Measurements from ENCODE around the gene TEFM. TPM values are rescaled to one million over a fixed set of nuclear protein-coding genes. Genes with fewer than 3 reads are reported as not detected.

The TEFM gene
- total and polyA plus RNA-seq, 2 donors, result 16.6 to 18.7 TPM

DNA sequence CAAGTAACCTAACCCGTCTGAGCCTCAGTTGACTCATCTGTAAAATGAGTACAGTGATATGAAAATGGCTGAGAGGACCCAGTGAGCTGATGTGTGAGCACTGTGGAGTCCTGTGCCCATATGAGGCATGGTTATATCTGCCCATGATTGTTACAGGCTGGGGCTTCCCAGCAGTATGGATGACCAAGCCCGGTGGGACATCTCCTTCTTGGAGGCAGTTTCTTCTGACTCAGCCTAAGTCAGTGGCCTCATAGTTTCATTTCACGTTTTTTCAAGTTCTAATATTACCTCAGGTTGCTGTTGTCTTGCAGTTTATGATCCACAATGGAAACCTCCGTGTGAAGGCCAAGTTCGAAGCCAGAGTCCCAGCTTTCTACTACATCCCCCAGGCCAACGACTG is 20.5 kb upstream of the TEFM start:
- H3K27me3 ChIP-seq (ENCODE audit: control insufficient read depth in 2 of 2, insufficient read depth in 1 of 2, low read length in 1 of 2), result peaks cover 22 to 39% of the 10 kb centered on the region in 2 donors
- 90% methylated on average over 6 of the region's 6 CpGs for WGBS
- H3K9me3 ChIP-seq (ENCODE audit: control insufficient read depth in 2 of 2, insufficient read depth in 1 of 2, low read length in 1 of 2), result no peaks in the 10 kb centered on the region
- H3K27ac ChIP-seq (ENCODE audit: low read depth in 1 of 2, low read length in 1 of 2), result no peak overlapping the region
- no peaks in the 10 kb centered on the region for H3K4me1 ChIP-seq (ENCODE audit: control insufficient read depth in 2 of 2, insufficient read depth in 2 of 2, low read length in 2 of 2)
- DNase-seq (ENCODE audit: low read depth in 6 of 9, low spot score in 9 of 9), result no peak
- H3K36me3 ChIP-seq (ENCODE audit: control insufficient read depth in 2 of 2, insufficient read depth in 2 of 2, low read length in 1 of 2), result no peaks in the 10 kb centered on the region
- H3K4me3 ChIP-seq (ENCODE audit: low read length in 2 of 2), result no peak overlapping the region

DNA sequence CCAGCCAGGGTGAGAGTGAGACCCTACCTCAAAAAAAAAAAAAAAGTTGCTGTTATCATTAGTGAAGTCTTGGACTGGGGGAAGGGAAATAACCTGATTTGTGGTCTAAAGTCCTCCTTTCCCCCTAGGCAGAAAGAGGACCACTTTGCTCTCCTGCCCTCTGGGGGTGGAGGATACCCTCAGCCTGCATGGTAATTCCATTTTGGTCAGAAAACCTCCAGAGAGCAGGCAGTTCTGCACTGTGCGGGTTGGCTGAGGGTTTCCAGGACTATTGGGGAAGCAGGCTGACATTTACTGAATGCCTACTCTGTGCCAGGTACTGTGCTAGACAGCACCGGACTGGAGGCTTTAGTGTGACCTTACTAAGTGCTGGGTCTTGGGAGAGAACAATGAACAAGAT is 18.3 kb upstream of the TEFM start:
- no peak for DNase-seq (ENCODE audit: low read depth in 6 of 9, low spot score in 9 of 9)
- Histone ChIP-seq H3K4me1 (ENCODE audit: control insufficient read depth in 2 of 2, insufficient read depth in 2 of 2, low read length in 2 of 2) (no peaks in the 10 kb centered on the region), H3K9me3 (ENCODE audit: control insufficient read depth in 2 of 2, insufficient read depth in 1 of 2, low read length in 1 of 2) (no peaks in the 10 kb centered on the region), H3K27me3 (ENCODE audit: control insufficient read depth in 2 of 2, insufficient read depth in 1 of 2, low read length in 1 of 2) (peaks cover 33 to 57% of the 10 kb centered on the region in 2 donors), H3K4me3 (ENCODE audit: low read length in 2 of 2) (no peak overlapping the region), H3K27ac (ENCODE audit: low read depth in 1 of 2, low read length in 1 of 2) (no peak overlapping the region), H3K36me3 (ENCODE audit: control insufficient read depth in 2 of 2, insufficient read depth in 2 of 2, low read length in 1 of 2) (no peaks in the 10 kb centered on the region)
- 83% methylated on average over 2 of the region's 2 CpGs for WGBS

DNA sequence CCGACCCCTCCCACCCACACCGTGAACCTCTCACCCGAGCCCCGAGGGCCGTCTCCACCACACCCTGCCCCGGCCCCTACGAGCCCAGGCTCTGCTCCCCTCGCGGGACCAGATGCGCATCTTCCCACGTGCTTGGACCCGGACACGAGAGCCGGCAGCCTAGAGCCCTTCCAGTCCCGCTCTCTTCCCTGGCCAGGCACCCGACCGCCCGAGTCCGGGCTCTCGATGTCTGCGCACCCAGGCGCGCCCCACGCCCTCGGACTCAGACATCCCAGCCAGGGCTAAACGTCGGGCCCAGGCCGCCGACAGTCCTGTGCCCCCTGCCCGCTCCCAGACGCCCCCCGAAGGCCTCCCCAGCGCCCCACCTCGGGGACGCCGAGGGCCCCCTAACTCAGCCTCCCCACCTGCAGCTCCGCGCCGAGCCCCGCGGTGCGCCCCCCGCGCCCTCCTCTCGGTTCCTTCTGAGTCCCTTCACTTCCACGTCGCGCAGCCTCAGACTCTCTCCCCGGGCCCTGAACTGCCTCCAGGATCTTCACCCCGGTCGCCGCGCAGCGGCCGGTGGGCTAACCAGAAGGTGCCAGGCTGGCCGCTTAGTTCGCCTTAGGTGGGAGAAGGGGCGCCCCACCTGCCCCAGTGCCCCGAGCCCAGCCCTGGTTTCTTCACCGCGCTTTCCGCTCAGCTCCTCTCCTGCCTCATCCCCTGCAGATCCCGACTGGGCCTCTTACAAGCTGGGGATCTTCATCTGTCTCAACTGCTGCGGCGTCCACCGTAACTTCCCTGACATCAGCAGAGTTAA is 16.4 kb upstream of the TEFM start:
- no peaks in the 10 kb centered on the region for H3K4me1 ChIP-seq (ENCODE audit: control insufficient read depth in 2 of 2, insufficient read depth in 2 of 2, low read length in 2 of 2)
- no peak overlapping the region for H3K27ac ChIP-seq (ENCODE audit: low read depth in 1 of 2, low read length in 1 of 2)
- WGBS, result 5% methylated on average over 66 of the region's 66 CpGs
- peak overlapping the region in 1 of 2 donors; percentile 27 for H3K4me3 ChIP-seq (ENCODE audit: low read length in 2 of 2)
- H3K9me3 ChIP-seq (ENCODE audit: control insufficient read depth in 2 of 2, insufficient read depth in 1 of 2, low read length in 1 of 2), result no peaks in the 10 kb centered on the region
- no peak for DNase-seq (ENCODE audit: low read depth in 6 of 9, low spot score in 9 of 9)
- no peaks in the 10 kb centered on the region for H3K36me3 ChIP-seq (ENCODE audit: control insufficient read depth in 2 of 2, insufficient read depth in 2 of 2, low read length in 1 of 2)
- H3K27me3 ChIP-seq (ENCODE audit: control insufficient read depth in 2 of 2, insufficient read depth in 1 of 2, low read length in 1 of 2), result peaks cover 33 to 69% of the 10 kb centered on the region in 2 donors

- Histone ChIP-seq H3K9me3 (ENCODE audit: control insufficient read depth in 2 of 2, insufficient read depth in 1 of 2, low read length in 1 of 2) (no peaks in the 10 kb centered on the region), H3K36me3 (ENCODE audit: control insufficient read depth in 2 of 2, insufficient read depth in 2 of 2, low read length in 1 of 2) (no peaks in the 10 kb centered on the region), H3K27ac (ENCODE audit: low read depth in 1 of 2, low read length in 1 of 2) (no peak within 1 kb of the TSS), H3K4me1 (ENCODE audit: control insufficient read depth in 2 of 2, insufficient read depth in 2 of 2, low read length in 2 of 2) (no peaks in the 10 kb centered on the region), H3K4me3 (ENCODE audit: low read length in 2 of 2) (peak within 1 kb of the TSS in 1 of 2 donors; percentile 27), H3K27me3 (ENCODE audit: control insufficient read depth in 2 of 2, insufficient read depth in 1 of 2, low read length in 1 of 2) (peaks cover 33 to 67% of the 10 kb centered on the region in 2 donors)
- peak in 1 of 9 donors; percentile 9 for DNase-seq (ENCODE audit: low read depth in 6 of 9, low spot score in 9 of 9)
- 2% methylated on average over 60 of the region's 60 CpGs for WGBS
Observed at GRCh38 chr17:30921544-30922196, 15.6 kb upstream of the TEFM start, which contains the start of gene ADAP2. TSS of gene ADAP2 (plus strand) at chr17:30921945. CDS start at chr17:30922015, 70 bp downstream.

DNA sequence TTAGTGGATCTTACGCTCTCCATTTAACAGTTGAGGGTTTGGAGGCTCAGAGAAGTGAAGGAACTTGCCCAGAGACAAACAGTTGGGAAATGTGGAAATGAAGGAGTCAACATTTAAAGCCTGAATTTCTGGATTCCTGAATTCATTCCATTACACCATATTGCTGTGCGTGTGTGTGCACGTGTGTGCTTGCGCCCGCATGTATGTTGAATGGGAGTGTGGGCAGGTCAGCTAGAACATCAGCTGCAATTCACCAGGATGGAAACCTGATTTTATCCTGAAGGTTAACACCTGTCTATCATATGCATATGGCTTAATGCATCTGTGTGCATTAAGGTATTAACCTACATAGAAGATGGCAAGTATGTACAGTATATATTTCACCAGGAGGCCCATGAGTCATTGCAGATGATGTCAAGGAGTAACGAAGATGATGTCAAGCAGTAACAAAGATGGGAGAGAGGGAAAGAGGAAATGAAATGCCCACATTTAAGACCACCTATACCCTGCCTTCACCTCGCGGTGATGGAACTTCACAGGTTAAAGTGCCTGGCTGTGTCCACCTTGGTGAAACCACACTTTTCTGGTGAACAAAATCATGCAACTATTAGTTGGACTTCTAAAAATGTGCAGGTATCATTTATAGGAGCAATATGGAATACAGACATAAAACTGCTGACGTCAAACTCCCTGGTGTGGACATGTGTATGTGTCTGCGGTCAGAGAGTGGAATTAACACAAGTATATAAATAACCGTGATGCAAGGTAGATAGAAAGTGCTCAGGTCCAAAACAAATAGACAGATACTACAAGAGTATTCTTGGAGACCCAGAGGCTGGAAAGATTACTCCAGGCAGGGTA is 14.9 kb upstream of the TEFM start:
- Histone ChIP-seq H3K27me3 (ENCODE audit: control insufficient read depth in 2 of 2, insufficient read depth in 1 of 2, low read length in 1 of 2) (peaks cover 33 to 63% of the 10 kb centered on the region in 2 donors), H3K27ac (ENCODE audit: low read depth in 1 of 2, low read length in 1 of 2) (no peak overlapping the region), H3K4me1 (ENCODE audit: control insufficient read depth in 2 of 2, insufficient read depth in 2 of 2, low read length in 2 of 2) (no peaks in the 10 kb centered on the region), H3K9me3 (ENCODE audit: control insufficient read depth in 2 of 2, insufficient read depth in 1 of 2, low read length in 1 of 2) (no peaks in the 10 kb centered on the region), H3K4me3 (ENCODE audit: low read length in 2 of 2) (no peak overlapping the region), H3K36me3 (ENCODE audit: control insufficient read depth in 2 of 2, insufficient read depth in 2 of 2, low read length in 1 of 2) (no peaks in the 10 kb centered on the region)
- DNase-seq (ENCODE audit: low read depth in 6 of 9, low spot score in 9 of 9), result no peak
- WGBS, result 89% methylated on average over 11 of the region's 11 CpGs

GRCh38 chr17:30920282-30920681 is 14.2 kb upstream of the TEFM start:
- Histone ChIP-seq H3K36me3 (ENCODE audit: control insufficient read depth in 2 of 2, insufficient read depth in 2 of 2, low read length in 1 of 2) (no peaks in the 10 kb centered on the region), H3K27me3 (ENCODE audit: control insufficient read depth in 2 of 2, insufficient read depth in 1 of 2, low read length in 1 of 2) (peaks cover 33 to 62% of the 10 kb centered on the region in 2 donors), H3K4me1 (ENCODE audit: control insufficient read depth in 2 of 2, insufficient read depth in 2 of 2, low read length in 2 of 2) (no peaks in the 10 kb centered on the region), H3K4me3 (ENCODE audit: low read length in 2 of 2) (no peak overlapping the region), H3K27ac (ENCODE audit: low read depth in 1 of 2, low read length in 1 of 2) (no peak overlapping the region), H3K9me3 (ENCODE audit: control insufficient read depth in 2 of 2, insufficient read depth in 1 of 2, low read length in 1 of 2) (no peaks in the 10 kb centered on the region)
- DNase-seq (ENCODE audit: low read depth in 6 of 9, low spot score in 9 of 9), result no peak
- 94% methylated on average over 4 of the region's 4 CpGs for WGBS

- Histone ChIP-seq H3K4me3 (ENCODE audit: low read length in 2 of 2) (no peak overlapping the region), H3K36me3 (ENCODE audit: control insufficient read depth in 2 of 2, insufficient read depth in 2 of 2, low read length in 1 of 2) (no peaks in the 10 kb centered on the region), H3K27ac (ENCODE audit: low read depth in 1 of 2, low read length in 1 of 2) (no peak overlapping the region), H3K27me3 (ENCODE audit: control insufficient read depth in 2 of 2, insufficient read depth in 1 of 2, low read length in 1 of 2) (peaks cover 17 to 35% of the 10 kb centered on the region in 2 donors), H3K4me1 (ENCODE audit: control insufficient read depth in 2 of 2, insufficient read depth in 2 of 2, low read length in 2 of 2) (no peaks in the 10 kb centered on the region), H3K9me3 (ENCODE audit: control insufficient read depth in 2 of 2, insufficient read depth in 1 of 2, low read length in 1 of 2) (no peaks in the 10 kb centered on the region)
- no peak for DNase-seq (ENCODE audit: low read depth in 6 of 9, low spot score in 9 of 9)
Observed at GRCh38 chr17:30917050-30917449, 11.0 kb upstream of the TEFM start.

DNA sequence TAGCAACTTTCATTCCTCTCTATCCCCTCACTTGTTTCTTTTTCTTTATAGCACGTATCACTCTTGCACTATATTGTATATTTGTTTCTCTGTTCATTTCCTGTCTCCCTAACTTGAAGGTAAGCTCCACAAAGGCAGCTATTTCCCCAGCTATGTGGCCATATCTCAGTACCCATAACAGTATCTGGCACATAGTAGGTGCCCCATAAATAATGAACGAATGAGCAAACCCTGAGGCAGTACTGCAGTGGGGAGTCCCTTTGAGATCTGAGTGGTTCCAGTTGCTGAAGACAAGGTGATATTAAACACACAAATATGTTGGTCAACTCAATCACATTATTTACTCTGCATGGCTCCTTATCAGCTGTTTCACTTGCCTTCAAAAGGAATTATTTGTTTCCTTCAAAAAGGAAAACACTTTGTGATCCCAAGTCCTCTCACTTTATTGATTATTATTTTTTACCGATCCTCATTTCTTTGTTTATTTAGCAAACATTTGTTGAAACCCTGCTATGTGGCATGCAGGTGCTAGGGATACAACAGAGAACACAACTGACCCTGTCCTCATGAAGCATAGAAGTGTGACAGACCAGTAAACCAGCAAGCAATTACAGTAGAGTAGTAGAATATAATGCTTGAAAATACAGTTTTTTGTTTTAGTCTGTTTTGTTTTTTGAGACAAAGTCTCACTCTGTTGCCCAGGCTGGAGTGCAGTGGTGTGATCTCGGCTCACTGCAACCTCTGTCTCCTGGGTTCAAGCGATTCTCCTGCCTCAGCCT is 10.0 kb upstream of the TEFM start:
- Histone ChIP-seq H3K36me3 (ENCODE audit: control insufficient read depth in 2 of 2, insufficient read depth in 2 of 2, low read length in 1 of 2) (no peaks in the 10 kb centered on the region), H3K4me1 (ENCODE audit: control insufficient read depth in 2 of 2, insufficient read depth in 2 of 2, low read length in 2 of 2) (no peaks in the 10 kb centered on the region), H3K27ac (ENCODE audit: low read depth in 1 of 2, low read length in 1 of 2) (no peak overlapping the region), H3K4me3 (ENCODE audit: low read length in 2 of 2) (no peak overlapping the region), H3K27me3 (ENCODE audit: control insufficient read depth in 2 of 2, insufficient read depth in 1 of 2, low read length in 1 of 2) (peaks cover 7 to 24% of the 10 kb centered on the region in 2 donors), H3K9me3 (ENCODE audit: control insufficient read depth in 2 of 2, insufficient read depth in 1 of 2, low read length in 1 of 2) (no peaks in the 10 kb centered on the region)
- DNase-seq (ENCODE audit: low read depth in 6 of 9, low spot score in 9 of 9), result no peak
- 93% methylated on average over 5 of the region's 5 CpGs for WGBS

Data from thymus (tissue), 11 donors.